ENCODE results near the gene TSGA10IP. TPM values are rescaled to one million over a fixed set of nuclear protein-coding genes. Genes with fewer than 3 reads are reported as not detected.
A peak's percentile ranks its signal among the peaks of the same experiment; 100 is the strongest.

Gene TSGA10IP
- total RNA-seq, 4 donors from 2014 or later = not detected

GRCh38 chr11:65983589-65983987, 38.3 kb downstream of the TSGA10IP start:
- 79% methylated on average over 5 of the region's 5 CpGs; no CpG with 5 or more reads in 1 of the 2 donors for WGBS, 2 donors (ENCODE audit: low coverage in 1 of 2)
- no peak overlapping the region for H3K4me3 ChIP-seq
- no peaks in the 10 kb centered on the region for H3K9me3 ChIP-seq
- no peak for DNase-seq
- in situ Hi-C loops (cut with MboI; ENCODE audit: low pct_ligation_motif_present in 1 of 4, low pct_unique_long_range_greater_than_20kb in 1 of 4, low sequenced_read_pairs in 3 of 4) (loop anchor here (10.0 to 25.0 kb wide), 4 partner anchors 96 to 296 kb away; partner anchors contain the start of genes FIBP (in 3 of the 4), CCDC85B (in 2 of the 4), CTSW (in 2 of the 4) and KAT5 (in 2 of the 4)), intact Hi-C loops (cut with DNase I; ENCODE audit: low total_unique reads) (loop anchor here (5.0 to 10.0 kb wide), 2 partner anchors 279 to 1791 kb away; no protein-coding TSS in a partner anchor)
- H3K4me1 ChIP-seq = no peaks in the 10 kb centered on the region
- H3K36me3 ChIP-seq = peaks cover 0 to 6% (median under 1%) of the 10 kb centered on the region in 4 donors
- TF ChIP-seq POLR2AphosphoS5 (IDR thresholded peaks at IDR 0.05) (no peak), POLR2A (IDR thresholded peaks at IDR 0.05) (no peak), EP300 (IDR thresholded peaks at IDR 0.05; ENCODE audit: low read depth) (no peak)
- TF ChIP-seq, protein P1, sequence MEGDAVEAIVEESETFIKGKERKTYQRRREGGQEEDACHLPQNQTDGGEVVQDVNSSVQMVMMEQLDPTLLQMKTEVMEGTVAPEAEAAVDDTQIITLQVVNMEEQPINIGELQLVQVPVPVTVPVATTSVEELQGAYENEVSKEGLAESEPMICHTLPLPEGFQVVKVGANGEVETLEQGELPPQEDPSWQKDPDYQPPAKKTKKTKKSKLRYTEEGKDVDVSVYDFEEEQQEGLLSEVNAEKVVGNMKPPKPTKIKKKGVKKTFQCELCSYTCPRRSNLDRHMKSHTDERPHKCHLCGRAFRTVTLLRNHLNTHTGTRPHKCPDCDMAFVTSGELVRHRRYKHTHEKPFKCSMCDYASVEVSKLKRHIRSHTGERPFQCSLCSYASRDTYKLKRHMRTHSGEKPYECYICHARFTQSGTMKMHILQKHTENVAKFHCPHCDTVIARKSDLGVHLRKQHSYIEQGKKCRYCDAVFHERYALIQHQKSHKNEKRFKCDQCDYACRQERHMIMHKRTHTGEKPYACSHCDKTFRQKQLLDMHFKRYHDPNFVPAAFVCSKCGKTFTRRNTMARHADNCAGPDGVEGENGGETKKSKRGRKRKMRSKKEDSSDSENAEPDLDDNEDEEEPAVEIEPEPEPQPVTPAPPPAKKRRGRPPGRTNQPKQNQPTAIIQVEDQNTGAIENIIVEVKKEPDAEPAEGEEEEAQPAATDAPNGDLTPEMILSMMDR (IDR thresholded peaks at IDR 0.05) = no peak
- no peaks in the 10 kb centered on the region for H3K27me3 ChIP-seq
- no peak overlapping the region for H3K27ac ChIP-seq

GRCh38 chr11:65987336-65987735, 42.1 kb downstream of the TSGA10IP start:
- Histone ChIP-seq H3K27ac (no peak overlapping the region), H3K36me3 (no peaks in the 10 kb centered on the region), H3K4me3 (no peak overlapping the region), H3K9me3 (no peaks in the 10 kb centered on the region), H3K27me3 (no peaks in the 10 kb centered on the region), H3K4me1 (peaks cover 0 to 4% (median 0%) of the 10 kb centered on the region in 4 donors)
- DNase-seq = no peak
- no peak for TF ChIP-seq POLR2A (IDR thresholded peaks at IDR 0.05)
- WGBS, 2 donors (ENCODE audit: low coverage in 1 of 2) = 81% methylated on average over 9 of the region's 9 CpGs; no CpG with 5 or more reads in 1 of the 2 donors
- intact Hi-C loops (cut with DNase I; ENCODE audit: low total_unique reads) (loop anchor here (10.0 kb wide), 1 partner anchor 283 kb away; no protein-coding TSS in a partner anchor), in situ Hi-C loops (cut with MboI; ENCODE audit: low pct_ligation_motif_present in 1 of 4, low pct_unique_long_range_greater_than_20kb in 1 of 4, low sequenced_read_pairs in 3 of 4) (loop anchor here (10.0 to 25.0 kb wide), 4 partner anchors 100 to 300 kb away; partner anchors contain the start of genes FIBP (in 3 of the 4), CCDC85B (in 2 of the 4), CTSW (in 2 of the 4) and KAT5 (in 2 of the 4))

DNA sequence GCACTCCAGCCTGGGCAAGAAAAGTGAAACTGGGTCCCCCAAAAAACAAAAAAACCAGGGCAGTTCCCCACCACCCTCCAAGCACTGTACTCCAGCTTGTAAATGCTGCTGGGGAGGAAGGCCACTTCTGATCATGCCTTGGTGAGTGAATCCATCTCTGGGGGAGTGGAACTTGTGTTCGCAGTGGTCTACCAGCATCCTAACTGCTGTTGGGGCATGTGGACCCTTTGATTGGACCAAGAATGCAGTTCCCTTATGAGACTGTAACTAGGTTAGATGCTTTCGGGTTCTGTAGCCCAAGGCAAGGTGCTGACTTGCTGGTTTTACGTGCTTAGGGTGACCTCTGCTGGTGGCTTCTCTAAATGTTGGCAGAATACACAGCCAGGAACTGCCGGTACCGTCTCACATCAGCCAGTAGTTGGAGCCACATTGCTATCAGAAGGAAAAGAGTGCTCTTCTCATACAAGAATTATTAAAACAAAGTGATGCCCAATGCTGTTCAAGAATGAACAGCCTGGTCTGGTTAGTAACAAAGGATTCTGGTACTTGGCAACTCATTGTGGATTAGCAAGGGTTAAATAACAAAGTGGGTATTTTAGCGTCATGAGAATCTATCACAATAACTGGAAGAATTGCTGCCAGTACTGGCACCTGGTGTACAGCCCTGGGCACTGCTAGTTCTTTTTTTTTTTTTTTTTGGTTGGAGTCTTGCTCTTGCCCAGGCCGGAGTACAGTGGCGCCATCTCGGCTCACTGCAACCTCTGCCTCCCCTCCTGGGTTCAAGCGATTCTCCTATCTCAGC, 43.7 kb downstream of the TSGA10IP start:
- intact Hi-C loops (cut with DNase I; ENCODE audit: low total_unique reads) = loop anchor here (10.0 kb wide), 1 partner anchor 284 kb away; no protein-coding TSS in a partner anchor
- Histone ChIP-seq H3K9me3 (no peaks in the 10 kb centered on the region), H3K27ac (peak overlapping the region in 2 of 4 donors; percentile 5 to 14), H3K4me1 (peaks cover 0 to 4% (median 0%) of the 10 kb centered on the region in 4 donors), H3K27me3 (no peaks in the 10 kb centered on the region), H3K4me3 (no peak overlapping the region), H3K36me3 (no peaks in the 10 kb centered on the region)
- in situ Hi-C loops (cut with MboI; ENCODE audit: low pct_ligation_motif_present in 1 of 4, low pct_unique_long_range_greater_than_20kb in 1 of 4, low sequenced_read_pairs in 3 of 4) = loop anchor here (10.0 to 25.0 kb wide), 4 partner anchors 102 to 302 kb away; partner anchors contain the start of genes FIBP (in 3 of the 4), CCDC85B (in 2 of the 4), CTSW (in 2 of the 4) and KAT5 (in 2 of the 4)
- WGBS, 2 donors (ENCODE audit: low coverage in 1 of 2) = 15 to 36% methylated on average over 5 to 10 of the region's 10 CpGs
- DNase-seq = peak; percentile 94
- no peak for TF ChIP-seq EP300 (IDR thresholded peaks at IDR 0.05; ENCODE audit: low read depth)
- no peak for TF ChIP-seq POLR2A (IDR thresholded peaks at IDR 0.05)
- TF ChIP-seq, protein P1 (IDR thresholded peaks at IDR 0.05) = peak; percentile 86 to 99 (median 88)
- peak in 2 of 3 donors; percentile 46 to 60 for TF ChIP-seq POLR2AphosphoS5 (IDR thresholded peaks at IDR 0.05)

DNA sequence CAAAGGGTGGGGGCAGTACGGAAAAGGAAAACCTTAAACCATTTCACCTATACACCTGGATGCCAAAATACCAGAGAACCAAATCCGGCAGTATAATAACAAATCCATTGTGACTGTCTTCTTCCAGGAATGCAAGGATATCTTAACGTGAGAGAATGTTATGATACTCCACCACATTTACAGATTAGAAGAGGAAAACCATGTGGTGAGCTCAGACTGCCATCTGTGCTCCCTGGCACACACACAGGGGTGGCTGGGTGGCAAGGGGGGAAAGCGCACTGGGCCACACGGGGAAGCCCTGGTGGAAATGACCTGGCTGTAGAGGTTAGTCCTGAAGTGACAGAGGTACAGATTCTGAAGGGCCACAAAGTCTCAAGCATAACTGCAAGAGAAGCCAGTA, 46.8 kb downstream of the TSGA10IP start:
- TF ChIP-seq, protein P1 (IDR thresholded peaks at IDR 0.05) = no peak
- TF ChIP-seq EP300 (IDR thresholded peaks at IDR 0.05; ENCODE audit: low read depth) (no peak), POLR2A (IDR thresholded peaks at IDR 0.05) (no peak), POLR2AphosphoS5 (IDR thresholded peaks at IDR 0.05) (no peak)
- WGBS, 2 donors (ENCODE audit: low coverage in 1 of 2) = 82 to 84% methylated on average over 5 of the region's 5 CpGs
- intact Hi-C loops (cut with DNase I; ENCODE audit: low total_unique reads) = loop anchor here (5.0 kb wide), 1 partner anchor 110 kb away; no protein-coding TSS in a partner anchor
- H3K27me3 ChIP-seq = no peaks in the 10 kb centered on the region
- no peak overlapping the region for H3K4me3 ChIP-seq
- H3K4me1 ChIP-seq = peaks cover 0 to 12% (median 0%) of the 10 kb centered on the region in 4 donors
- in situ Hi-C loops (cut with MboI; ENCODE audit: low pct_ligation_motif_present in 1 of 4, low pct_unique_long_range_greater_than_20kb in 1 of 4, low sequenced_read_pairs in 3 of 4) = loop anchor here (10.0 to 25.0 kb wide), 4 partner anchors 105 to 305 kb away; partner anchors contain the start of genes CTSW (in 3 of the 4), CCDC85B (in 2 of the 4), FIBP (in 2 of the 4) and KAT5 (in 2 of the 4)
- no peaks in the 10 kb centered on the region for H3K9me3 ChIP-seq
- no peak for DNase-seq
- H3K27ac ChIP-seq = no peak overlapping the region
- H3K36me3 ChIP-seq = no peaks in the 10 kb centered on the region
